ENCODE results near the gene DAAM1. TPM values are rescaled to one million over a fixed set of nuclear protein-coding genes. Genes with fewer than 3 reads are reported as not detected.

Gene DAAM1
- polyA plus RNA-seq, 1 of the 3 experiments (the other 2 are of a cell fraction) = 5.1 TPM

DNA sequence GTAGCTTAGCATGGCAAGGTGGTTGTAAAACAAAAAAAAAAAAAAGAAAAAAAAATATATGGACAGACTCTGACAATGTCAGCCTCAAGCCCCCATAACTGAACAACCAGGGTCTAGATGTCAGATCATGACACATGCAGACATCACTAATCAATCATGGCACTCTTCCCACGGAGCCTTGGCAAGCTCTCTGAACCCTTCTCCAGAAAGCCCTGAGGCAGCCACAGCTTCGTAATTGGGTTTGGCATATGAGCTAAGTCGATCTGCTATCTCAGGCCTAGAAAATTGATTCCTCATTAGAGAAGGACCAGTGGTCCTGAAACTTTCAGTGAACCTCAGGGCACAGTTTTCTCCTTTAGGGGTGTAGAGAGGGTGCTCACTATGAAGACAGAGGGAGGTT lies 164.5 kb downstream of the DAAM1 start:
- Histone ChIP-seq H3K4me3 (ENCODE audit: low read depth in 2 of 2, low read length in 1 of 2) (no peak overlapping the region), H3F3A (replicated peaks; ENCODE audit: insufficient read depth) (peaks cover 3% of the 10 kb centered on the region), H3K9me2 (no peaks in the 10 kb centered on the region), H3K79me2 (ENCODE audit: insufficient read depth) (no peaks in the 10 kb centered on the region), H3K4me2 (no peak overlapping the region), H3K9me3 (no peaks in the 10 kb centered on the region), H3K27me3 (ENCODE audit: insufficient read depth) (no peaks in the 10 kb centered on the region), H2AFZ (ENCODE audit: low read depth) (no peak overlapping the region), H3K36me3 (replicated peaks in 1 of 2; ENCODE audit: control insufficient read depth in 1 of 2, insufficient read depth in 2 of 2, low read length in 1 of 2) (peaks cover 33 to 51% of the 10 kb centered on the region in 2 experiments), H3K4me1 (ENCODE audit: control insufficient read depth in 1 of 2, insufficient read depth in 2 of 2, low read depth in 1 of 2, low read length in 1 of 2) (peaks cover 0 to 3% of the 10 kb centered on the region in 2 experiments; a peak in 1 of 4 replicates), H4K20me1 (ENCODE audit: insufficient read depth) (no peaks in the 10 kb centered on the region), H3K27ac (ENCODE audit: low read depth in 2 of 2, low read length in 1 of 2) (no peak overlapping the region), H3K9ac (no peak overlapping the region)
- ChIA-PET CTCF (no interaction called here), POLR2A (interaction anchor here (1.0 kb wide), 1 partner anchor 165 kb away, joined by 3 read pairs; no protein-coding TSS in a partner anchor)
- no peak for TF ChIP-seq TEAD4 (IDR thresholded peaks at IDR 0.05; ENCODE audit: borderline replicate concordance, insufficient read depth)
- TF ChIP-seq GABPA (IDR thresholded peaks at IDR 0.05; ENCODE audit: low read depth) = no peak
- TF ChIP-seq NFIC (IDR thresholded peaks at IDR 0.05; ENCODE audit: borderline replicate concordance) = no peak
- TF ChIP-seq, protein P1, sequence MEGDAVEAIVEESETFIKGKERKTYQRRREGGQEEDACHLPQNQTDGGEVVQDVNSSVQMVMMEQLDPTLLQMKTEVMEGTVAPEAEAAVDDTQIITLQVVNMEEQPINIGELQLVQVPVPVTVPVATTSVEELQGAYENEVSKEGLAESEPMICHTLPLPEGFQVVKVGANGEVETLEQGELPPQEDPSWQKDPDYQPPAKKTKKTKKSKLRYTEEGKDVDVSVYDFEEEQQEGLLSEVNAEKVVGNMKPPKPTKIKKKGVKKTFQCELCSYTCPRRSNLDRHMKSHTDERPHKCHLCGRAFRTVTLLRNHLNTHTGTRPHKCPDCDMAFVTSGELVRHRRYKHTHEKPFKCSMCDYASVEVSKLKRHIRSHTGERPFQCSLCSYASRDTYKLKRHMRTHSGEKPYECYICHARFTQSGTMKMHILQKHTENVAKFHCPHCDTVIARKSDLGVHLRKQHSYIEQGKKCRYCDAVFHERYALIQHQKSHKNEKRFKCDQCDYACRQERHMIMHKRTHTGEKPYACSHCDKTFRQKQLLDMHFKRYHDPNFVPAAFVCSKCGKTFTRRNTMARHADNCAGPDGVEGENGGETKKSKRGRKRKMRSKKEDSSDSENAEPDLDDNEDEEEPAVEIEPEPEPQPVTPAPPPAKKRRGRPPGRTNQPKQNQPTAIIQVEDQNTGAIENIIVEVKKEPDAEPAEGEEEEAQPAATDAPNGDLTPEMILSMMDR (IDR thresholded peaks at IDR 0.05) = no peak
- no peak for TF ChIP-seq YY1 (IDR thresholded peaks at IDR 0.05; ENCODE audit: low read depth)
- TF ChIP-seq RXRA (IDR thresholded peaks at IDR 0.05; ENCODE audit: borderline replicate concordance, low read depth) = no peak
- TF ChIP-seq, protein P2, sequence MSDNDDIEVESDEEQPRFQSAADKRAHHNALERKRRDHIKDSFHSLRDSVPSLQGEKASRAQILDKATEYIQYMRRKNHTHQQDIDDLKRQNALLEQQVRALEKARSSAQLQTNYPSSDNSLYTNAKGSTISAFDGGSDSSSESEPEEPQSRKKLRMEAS (IDR thresholded peaks at IDR 0.05; ENCODE audit: low read depth) = no peak
- no peak for TF ChIP-seq FOXM1 (IDR thresholded peaks at IDR 0.05; ENCODE audit: low read depth)
- TF ChIP-seq, protein P3, sequence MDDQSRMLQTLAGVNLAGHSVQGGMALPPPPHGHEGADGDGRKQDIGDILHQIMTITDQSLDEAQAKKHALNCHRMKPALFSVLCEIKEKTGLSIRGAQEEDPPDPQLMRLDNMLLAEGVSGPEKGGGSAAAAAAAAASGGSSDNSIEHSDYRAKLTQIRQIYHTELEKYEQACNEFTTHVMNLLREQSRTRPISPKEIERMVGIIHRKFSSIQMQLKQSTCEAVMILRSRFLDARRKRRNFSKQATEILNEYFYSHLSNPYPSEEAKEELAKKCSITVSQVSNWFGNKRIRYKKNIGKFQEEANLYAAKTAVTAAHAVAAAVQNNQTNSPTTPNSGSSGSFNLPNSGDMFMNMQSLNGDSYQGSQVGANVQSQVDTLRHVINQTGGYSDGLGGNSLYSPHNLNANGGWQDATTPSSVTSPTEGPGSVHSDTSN (IDR thresholded peaks at IDR 0.05) = no peak
- no peak for TF ChIP-seq MXI1 (IDR thresholded peaks at IDR 0.05; ENCODE audit: low read depth, low read length)
- WGBS (ENCODE audit: low lambda C conversion rate) = 69% methylated on average over 3 of the region's 3 CpGs
- DNase-seq = no peak

DNA sequence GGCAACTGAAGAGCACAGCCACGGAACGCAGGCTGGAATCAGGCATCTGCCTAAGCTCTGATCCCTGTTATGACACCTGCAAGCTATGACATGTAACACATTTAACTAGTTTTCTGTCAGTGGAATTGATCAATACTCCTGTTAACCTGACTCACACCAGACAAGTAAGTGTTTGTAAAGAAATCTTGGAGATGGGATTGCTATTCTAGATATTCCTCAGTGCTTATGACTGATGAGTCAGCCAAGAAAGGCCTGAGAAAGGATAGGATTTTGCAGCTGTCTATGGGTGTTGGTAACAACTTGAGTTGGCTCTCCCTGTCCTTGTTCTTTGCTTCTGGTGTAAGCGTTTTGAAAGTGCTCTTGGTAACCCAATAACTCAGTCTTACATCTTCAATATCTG lies 166.2 kb downstream of the DAAM1 start:
- POLR2A ChIA-PET = no interaction called here
- CTCF ChIA-PET = interaction anchor here (0.8 kb wide), 1 partner anchor 326 kb away, joined by 4 read pairs; no protein-coding TSS in a partner anchor
- WGBS (ENCODE audit: low lambda C conversion rate) = 91% methylated on average over 3 of the region's 3 CpGs

More for the DNA sequence above, 166.2 kb downstream of the DAAM1 start:
- Histone ChIP-seq H3K27me3 (ENCODE audit: insufficient read depth) (no peaks in the 10 kb centered on the region), H3K4me1 (ENCODE audit: control insufficient read depth in 1 of 2, insufficient read depth in 2 of 2, low read depth in 1 of 2, low read length in 1 of 2) (peaks cover 1 to 10% of the 10 kb centered on the region in 2 experiments; a peak in 3 of 4 replicates), H3K9me3 (no peaks in the 10 kb centered on the region), H3K9ac (no peak overlapping the region), H3K9me2 (no peaks in the 10 kb centered on the region), H3K4me3 (ENCODE audit: low read depth in 2 of 2, low read length in 1 of 2) (no peak overlapping the region), H2AFZ (ENCODE audit: low read depth) (no peak overlapping the region), H4K20me1 (ENCODE audit: insufficient read depth) (no peaks in the 10 kb centered on the region), H3K27ac (ENCODE audit: low read depth in 2 of 2, low read length in 1 of 2) (no peak overlapping the region), H3K4me2 (no peak overlapping the region), H3K36me3 (replicated peaks in 1 of 2; ENCODE audit: control insufficient read depth in 1 of 2, insufficient read depth in 2 of 2, low read length in 1 of 2) (peaks cover 25 to 41% of the 10 kb centered on the region in 2 experiments), H3F3A (replicated peaks; ENCODE audit: insufficient read depth) (peaks cover 3% of the 10 kb centered on the region), H3K79me2 (ENCODE audit: insufficient read depth) (no peaks in the 10 kb centered on the region)
- TF ChIP-seq FOSL2 (IDR thresholded peaks at IDR 0.05; ENCODE audit: borderline replicate concordance, low read depth) (peak; percentile 14; the same call in 1 of the 2 replicates), TCF12 (IDR thresholded peaks at IDR 0.05) (peak; percentile 14; the same call in 1 of the 2 replicates), RAD21 (IDR thresholded peaks at IDR 0.05; ENCODE audit: low read length) (no peak)
- DNase-seq = no peak
